Measurements from ENCODE around the gene REM2.

REM2 gene

DNA sequence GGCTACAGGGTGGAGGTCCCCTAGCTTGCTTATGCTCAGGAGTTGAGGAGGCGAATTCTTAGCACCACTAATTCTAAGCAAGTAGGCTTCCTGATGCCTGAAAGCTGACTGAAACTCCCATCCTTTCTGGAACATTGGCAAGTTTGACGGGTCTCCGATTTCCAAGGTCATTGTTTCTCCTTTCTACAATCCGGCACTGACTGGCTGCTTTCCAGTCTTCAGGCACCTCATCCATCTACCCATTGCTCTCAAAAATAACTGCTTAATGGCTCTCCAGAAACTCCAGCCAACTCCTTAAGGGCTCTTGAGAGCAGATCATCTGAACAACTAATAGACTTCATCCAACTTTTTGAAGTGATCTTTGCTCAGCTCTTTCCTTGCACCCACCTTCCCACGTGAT, 13.3 kb downstream of the REM2 start:
- Histone ChIP-seq H3K9me3 (ENCODE audit: control insufficient read depth, insufficient read depth, low read length) (no peaks in the 10 kb centered on the region), H3K9ac (ENCODE audit: low read depth, low read length) (no peak overlapping the region), H3K4me3 (ENCODE audit: low read depth, low read length) (no peak overlapping the region), H3K27me3 (ENCODE audit: control insufficient read depth, insufficient read depth, low read length) (peaks cover 42% of the 10 kb centered on the region), H3K4me1 (ENCODE audit: control insufficient read depth, insufficient read depth, low read length) (peaks cover 3% of the 10 kb centered on the region), H3K36me3 (ENCODE audit: control insufficient read depth, insufficient read depth, low read length) (peaks cover 4% of the 10 kb centered on the region)

GRCh38 chr14:22896760-22897159, 13.7 kb downstream of the REM2 start:
- H3K27me3 ChIP-seq (ENCODE audit: control insufficient read depth, insufficient read depth, low read length): peaks cover 42% of the 10 kb centered on the region
- H3K9ac ChIP-seq (ENCODE audit: low read depth, low read length): no peak overlapping the region
- peaks cover 5% of the 10 kb centered on the region for H3K36me3 ChIP-seq (ENCODE audit: control insufficient read depth, insufficient read depth, low read length)
- H3K4me1 ChIP-seq (ENCODE audit: control insufficient read depth, insufficient read depth, low read length): peaks cover 3% of the 10 kb centered on the region
- H3K4me3 ChIP-seq (ENCODE audit: low read depth, low read length): no peak overlapping the region
- no peaks in the 10 kb centered on the region for H3K9me3 ChIP-seq (ENCODE audit: control insufficient read depth, insufficient read depth, low read length)

DNA sequence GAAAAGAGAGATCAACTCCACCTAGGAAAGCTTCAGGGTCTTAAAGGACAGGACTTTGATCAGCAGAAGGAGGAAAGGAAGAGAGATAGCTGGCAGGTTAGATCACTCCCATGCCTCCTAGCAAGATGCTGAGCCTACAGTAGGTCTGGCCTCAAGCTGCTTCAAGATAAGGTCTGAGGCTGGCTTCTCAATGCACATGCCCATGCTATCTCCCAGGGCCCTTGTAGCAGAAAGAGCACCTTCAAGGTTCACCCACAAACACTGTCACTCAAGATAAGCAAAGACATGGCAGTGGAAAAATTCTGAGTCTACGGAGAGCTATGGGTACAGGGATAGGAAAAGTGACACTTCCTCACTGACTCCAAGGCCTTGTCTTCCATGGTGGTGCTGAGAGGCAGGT, 14.3 kb downstream of the REM2 start:
- H3K4me3 ChIP-seq (ENCODE audit: low read depth, low read length): no peak overlapping the region
- peaks cover 5% of the 10 kb centered on the region for H3K36me3 ChIP-seq (ENCODE audit: control insufficient read depth, insufficient read depth, low read length)
- H3K9ac ChIP-seq (ENCODE audit: low read depth, low read length): no peak overlapping the region
- peaks cover 3% of the 10 kb centered on the region for H3K4me1 ChIP-seq (ENCODE audit: control insufficient read depth, insufficient read depth, low read length)
- H3K9me3 ChIP-seq (ENCODE audit: control insufficient read depth, insufficient read depth, low read length): no peaks in the 10 kb centered on the region
- peaks cover 42% of the 10 kb centered on the region for H3K27me3 ChIP-seq (ENCODE audit: control insufficient read depth, insufficient read depth, low read length)

- Histone ChIP-seq H3K36me3 (ENCODE audit: control insufficient read depth, insufficient read depth, low read length) (peaks cover 5% of the 10 kb centered on the region), H3K9ac (ENCODE audit: low read depth, low read length) (no peak overlapping the region), H3K4me3 (ENCODE audit: low read depth, low read length) (no peak overlapping the region), H3K4me1 (ENCODE audit: control insufficient read depth, insufficient read depth, low read length) (peaks cover 3% of the 10 kb centered on the region), H3K9me3 (ENCODE audit: control insufficient read depth, insufficient read depth, low read length) (no peaks in the 10 kb centered on the region), H3K27me3 (ENCODE audit: control insufficient read depth, insufficient read depth, low read length) (peaks cover 39% of the 10 kb centered on the region)
Observed at GRCh38 chr14:22898302-22899090, 15.5 kb downstream of the REM2 start.

GRCh38 chr14:22900081-22900799, 17.2 kb downstream of the REM2 start:
- peaks cover 3% of the 10 kb centered on the region for H3K4me1 ChIP-seq (ENCODE audit: control insufficient read depth, insufficient read depth, low read length)
- peaks cover 38% of the 10 kb centered on the region for H3K27me3 ChIP-seq (ENCODE audit: control insufficient read depth, insufficient read depth, low read length)
- H3K4me3 ChIP-seq (ENCODE audit: low read depth, low read length): no peak overlapping the region
- H3K36me3 ChIP-seq (ENCODE audit: control insufficient read depth, insufficient read depth, low read length): peaks cover 16% of the 10 kb centered on the region
- no peak overlapping the region for H3K9ac ChIP-seq (ENCODE audit: low read depth, low read length)
- no peaks in the 10 kb centered on the region for H3K9me3 ChIP-seq (ENCODE audit: control insufficient read depth, insufficient read depth, low read length)

- Histone ChIP-seq H3K4me3 (ENCODE audit: low read depth, low read length) (no peak overlapping the region), H3K9me3 (ENCODE audit: control insufficient read depth, insufficient read depth, low read length) (no peaks in the 10 kb centered on the region), H3K36me3 (ENCODE audit: control insufficient read depth, insufficient read depth, low read length) (peaks cover 25% of the 10 kb centered on the region), H3K4me1 (ENCODE audit: control insufficient read depth, insufficient read depth, low read length) (peaks cover 3% of the 10 kb centered on the region), H3K9ac (ENCODE audit: low read depth, low read length) (no peak overlapping the region), H3K27me3 (ENCODE audit: control insufficient read depth, insufficient read depth, low read length) (peaks cover 23% of the 10 kb centered on the region)
Observed at GRCh38 chr14:22901799-22902198, 18.8 kb downstream of the REM2 start.

DNA sequence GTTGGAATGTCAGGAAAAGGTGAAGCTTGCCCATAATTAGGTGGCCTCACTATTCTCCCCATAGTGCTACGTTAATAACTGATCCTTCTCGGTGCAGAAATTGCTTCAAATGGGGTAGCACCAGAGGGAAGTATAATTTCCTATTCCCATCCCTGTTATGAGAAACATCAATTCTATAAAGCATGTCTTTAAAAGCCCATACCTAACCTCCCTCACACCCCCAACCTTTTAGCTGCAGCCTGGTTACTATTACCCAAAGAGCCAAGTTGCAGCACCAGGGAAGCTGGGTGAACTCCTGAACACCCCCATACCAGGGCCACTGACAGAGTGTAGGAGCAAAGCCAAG, 20.7 kb downstream of the REM2 start:
- Histone ChIP-seq H3K27me3 (ENCODE audit: control insufficient read depth, insufficient read depth, low read length) (peaks cover 3% of the 10 kb centered on the region), H3K4me3 (ENCODE audit: low read depth, low read length) (no peak overlapping the region), H3K9ac (ENCODE audit: low read depth, low read length) (no peak overlapping the region), H3K9me3 (ENCODE audit: control insufficient read depth, insufficient read depth, low read length) (no peaks in the 10 kb centered on the region), H3K36me3 (ENCODE audit: control insufficient read depth, insufficient read depth, low read length) (peaks cover 30% of the 10 kb centered on the region), H3K4me1 (ENCODE audit: control insufficient read depth, insufficient read depth, low read length) (peaks cover 3% of the 10 kb centered on the region)

DNA sequence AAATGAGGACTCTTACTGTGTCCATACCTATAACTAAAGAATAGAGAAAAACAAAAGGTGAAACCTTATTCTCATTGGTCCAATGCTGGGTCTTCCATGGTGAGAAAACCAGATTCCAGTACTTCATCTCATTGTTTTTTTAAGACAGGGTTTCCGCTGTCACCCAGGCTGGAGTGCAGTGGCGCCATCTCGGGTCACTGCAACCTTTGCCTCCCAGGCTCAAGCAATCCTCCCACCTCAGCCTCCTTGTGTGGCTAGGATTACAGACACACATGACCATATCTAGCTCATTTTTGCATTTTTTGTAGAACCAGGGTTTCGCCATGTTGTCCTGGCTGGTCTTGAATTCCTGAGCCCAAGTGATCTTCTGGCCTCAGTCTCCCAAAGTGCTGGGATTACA, 22.6 kb downstream of the REM2 start:
- Histone ChIP-seq H3K36me3 (ENCODE audit: control insufficient read depth, insufficient read depth, low read length) (peaks cover 30% of the 10 kb centered on the region), H3K4me1 (ENCODE audit: control insufficient read depth, insufficient read depth, low read length) (no peaks in the 10 kb centered on the region), H3K4me3 (ENCODE audit: low read depth, low read length) (no peak overlapping the region), H3K9me3 (ENCODE audit: control insufficient read depth, insufficient read depth, low read length) (no peaks in the 10 kb centered on the region), H3K9ac (ENCODE audit: low read depth, low read length) (no peak overlapping the region), H3K27me3 (ENCODE audit: control insufficient read depth, insufficient read depth, low read length) (no peaks in the 10 kb centered on the region)

DNA sequence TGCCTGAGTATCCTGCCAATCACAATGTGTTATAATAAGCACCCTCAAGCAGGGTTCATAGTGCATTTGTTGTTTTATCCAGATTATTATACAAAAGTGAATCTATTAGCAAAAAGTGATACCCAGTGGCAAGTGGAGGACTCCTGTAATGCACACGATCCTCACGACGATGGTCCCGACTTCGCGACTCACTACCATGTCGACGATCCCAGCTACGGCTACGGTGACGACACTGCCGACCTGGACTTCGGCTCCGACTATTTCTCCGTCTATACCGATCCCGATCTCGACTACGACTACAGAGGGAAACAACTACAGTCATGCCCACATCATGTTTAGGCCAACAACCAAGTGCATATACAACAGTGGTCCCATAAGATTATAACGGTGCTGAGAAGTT, 23.1 kb downstream of the REM2 start:
- Histone ChIP-seq H3K9me3 (ENCODE audit: control insufficient read depth, insufficient read depth, low read length) (no peaks in the 10 kb centered on the region), H3K9ac (ENCODE audit: low read depth, low read length) (no peak overlapping the region), H3K4me1 (ENCODE audit: control insufficient read depth, insufficient read depth, low read length) (no peaks in the 10 kb centered on the region), H3K27me3 (ENCODE audit: control insufficient read depth, insufficient read depth, low read length) (no peaks in the 10 kb centered on the region), H3K4me3 (ENCODE audit: low read depth, low read length) (no peak overlapping the region), H3K36me3 (ENCODE audit: control insufficient read depth, insufficient read depth, low read length) (peaks cover 29% of the 10 kb centered on the region)

DNA sequence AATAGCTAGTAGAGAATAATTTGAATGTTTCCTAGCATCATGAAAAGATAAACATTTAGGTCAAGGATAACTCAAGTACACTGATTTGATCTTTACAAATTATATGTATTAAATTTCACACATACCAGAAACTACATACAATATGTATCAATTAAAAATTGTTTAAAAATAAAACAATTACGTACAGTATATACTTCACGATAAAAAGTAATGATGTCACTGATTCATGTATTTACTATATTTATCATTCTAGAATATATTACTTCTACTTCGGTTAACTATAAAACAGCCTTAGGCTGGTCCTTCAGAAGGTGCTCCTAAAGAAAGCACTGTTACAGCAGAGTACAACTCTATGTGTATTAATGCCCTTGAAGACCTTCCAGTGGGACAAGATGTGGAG, 24.4 kb downstream of the REM2 start:
- H3K9ac ChIP-seq (ENCODE audit: low read depth, low read length): no peak overlapping the region
- no peaks in the 10 kb centered on the region for H3K27me3 ChIP-seq (ENCODE audit: control insufficient read depth, insufficient read depth, low read length)
- H3K4me3 ChIP-seq (ENCODE audit: low read depth, low read length): no peak overlapping the region
- H3K4me1 ChIP-seq (ENCODE audit: control insufficient read depth, insufficient read depth, low read length): no peaks in the 10 kb centered on the region
- H3K9me3 ChIP-seq (ENCODE audit: control insufficient read depth, insufficient read depth, low read length): no peaks in the 10 kb centered on the region
- peaks cover 26% of the 10 kb centered on the region for H3K36me3 ChIP-seq (ENCODE audit: control insufficient read depth, insufficient read depth, low read length)

- no peaks in the 10 kb centered on the region for H3K9me3 ChIP-seq (ENCODE audit: control insufficient read depth, insufficient read depth, low read length)
- no peaks in the 10 kb centered on the region for H3K4me1 ChIP-seq (ENCODE audit: control insufficient read depth, insufficient read depth, low read length)
- no peaks in the 10 kb centered on the region for H3K27me3 ChIP-seq (ENCODE audit: control insufficient read depth, insufficient read depth, low read length)
- no peak overlapping the region for H3K4me3 ChIP-seq (ENCODE audit: low read depth, low read length)
- H3K36me3 ChIP-seq (ENCODE audit: control insufficient read depth, insufficient read depth, low read length): peaks cover 26% of the 10 kb centered on the region
- no peak overlapping the region for H3K9ac ChIP-seq (ENCODE audit: low read depth, low read length)
Observed at GRCh38 chr14:22908601-22909000, 25.6 kb downstream of the REM2 start.

DNA sequence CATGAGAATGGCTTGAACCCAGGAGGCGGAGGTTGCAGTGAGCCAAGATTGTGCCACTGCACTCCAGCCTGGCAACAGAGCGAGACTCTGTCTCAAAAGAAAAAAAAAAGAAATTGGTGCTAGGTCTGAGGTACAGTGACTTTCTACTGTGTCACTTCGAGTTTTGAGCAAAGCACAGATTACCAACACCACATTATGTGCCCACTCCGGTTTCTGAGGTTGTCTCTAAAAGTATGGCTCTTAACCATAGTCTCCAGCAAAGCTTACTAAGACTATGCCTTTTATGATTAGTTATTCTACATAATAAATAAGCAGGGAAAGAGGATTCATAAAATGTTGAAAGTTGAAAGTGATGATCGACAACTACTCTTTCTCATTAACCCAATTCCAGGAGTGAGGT, 27.9 kb downstream of the REM2 start:
- Histone ChIP-seq H3K4me3 (ENCODE audit: low read depth, low read length) (no peak overlapping the region), H3K27me3 (ENCODE audit: control insufficient read depth, insufficient read depth, low read length) (no peaks in the 10 kb centered on the region), H3K9ac (ENCODE audit: low read depth, low read length) (no peak overlapping the region), H3K4me1 (ENCODE audit: control insufficient read depth, insufficient read depth, low read length) (no peaks in the 10 kb centered on the region), H3K36me3 (ENCODE audit: control insufficient read depth, insufficient read depth, low read length) (peaks cover 10% of the 10 kb centered on the region), H3K9me3 (ENCODE audit: control insufficient read depth, insufficient read depth, low read length) (no peaks in the 10 kb centered on the region)

Data from iPS-15b (cell line).